RWPE2 (cell line): Measurements from ENCODE around the gene G6PC3.
"Not testable (repeated sequence)": the region's sequence is repeated elsewhere in the genome, so short reads cannot be mapped to it uniquely, and the experiment has no call there.

Source experiments
- ATAC-seq: fragments of 200-7000 bp; cut with Tn5 transposase; 3 replicates; pipeline ENCODE4 v1.9.1; 2021; ENCODE audit warnings: low read depth
- DNase-seq: peaks from one replicate; pipeline ENCODE4 v3.0.0-alpha.2; 2020; ENCODE audit warnings: low spot score
- H3K27ac ChIP-seq: fragments of 450-650 bp; 2 replicates; pipeline ENCODE4 v1.5.1; 2017; ENCODE audit warnings: mild to moderate bottlenecking; ENCODE audit not compliant: poor library complexity, severe bottlenecking
- H3K27me3 ChIP-seq: fragments of 250-450 bp; sonication (Bioruptor Pico); 2 replicates; pipeline ENCODE4 v1.5.1; 2021; ENCODE audit warnings: mild to moderate bottlenecking, moderate library complexity; ENCODE audit not compliant: insufficient read depth, poor library complexity, severe bottlenecking
- H3K36me3 ChIP-seq: fragments of 250-450 bp; sonication (Bioruptor Pico); 2 replicates; pipeline ENCODE4 v1.5.1; 2020; ENCODE audit warnings: low read depth, mild to moderate bottlenecking, moderate library complexity
- H3K4me1 ChIP-seq: fragments of 250-450 bp; sonication (Bioruptor Pico); 2 replicates; pipeline ENCODE4 v1.5.1; 2021; ENCODE audit warnings: mild to moderate bottlenecking, moderate library complexity; ENCODE audit not compliant: insufficient read depth, poor library complexity, severe bottlenecking
- H3K4me3 ChIP-seq: fragments of 250-450 bp; sonication (Bioruptor Pico); 2 replicates; pipeline ENCODE4 v1.5.1; 2021; ENCODE audit warnings: mild to moderate bottlenecking, moderate library complexity; ENCODE audit not compliant: severe bottlenecking
- H3K9me3 ChIP-seq: fragments of 250-450 bp; sonication (Bioruptor Pico); 2 replicates; pipeline ENCODE4 v1.5.1; 2021; ENCODE audit warnings: mild to moderate bottlenecking, moderate library complexity; ENCODE audit not compliant: severe bottlenecking
- CTCF ChIP-seq: fragments of 450-650 bp; IDR thresholded peaks from one replicate; pipeline ENCODE4 v1.5.1; 2017; ENCODE audit warnings: mild to moderate bottlenecking, moderate library complexity; ENCODE audit not compliant: poor library complexity, severe bottlenecking

Gene G6PC3

GRCh38 chr17:44024853-44025252 lies 45.7 kb upstream of the G6PC3 start:
- H3K27me3 ChIP-seq = no peaks in the 10 kb centered on the region
- no peak for ATAC-seq
- H3K4me1 ChIP-seq = no peaks in the 10 kb centered on the region
- H3K4me3 ChIP-seq = no peak overlapping the region
- H3K27ac ChIP-seq = no peak overlapping the region
- DNase-seq = no peak
- TF ChIP-seq CTCF = no peak
- H3K36me3 ChIP-seq = peaks cover 30% of the 10 kb centered on the region
- H3K9me3 ChIP-seq = no peaks in the 10 kb centered on the region

GRCh38 chr17:44029736-44030135 lies 40.8 kb upstream of the G6PC3 start:
- H3K9me3 ChIP-seq = no peaks in the 10 kb centered on the region
- ATAC-seq (no peak), DNase-seq (no peak)
- H3K36me3 ChIP-seq = peaks cover 68% of the 10 kb centered on the region
- H3K27ac ChIP-seq = no peak overlapping the region
- no peaks in the 10 kb centered on the region for H3K4me1 ChIP-seq
- no peak for TF ChIP-seq CTCF
- no peaks in the 10 kb centered on the region for H3K27me3 ChIP-seq
- H3K4me3 ChIP-seq = no peak overlapping the region

- H3K27ac ChIP-seq = no peak overlapping the region
- H3K27me3 ChIP-seq = no peaks in the 10 kb centered on the region
- DNase-seq = no peak
- no peaks in the 10 kb centered on the region for H3K9me3 ChIP-seq
- H3K36me3 ChIP-seq = peaks cover 63% of the 10 kb centered on the region
- TF ChIP-seq CTCF = no peak
- no peak overlapping the region for H3K4me3 ChIP-seq
- H3K4me1 ChIP-seq = no peaks in the 10 kb centered on the region
- no peak for ATAC-seq
Observed at GRCh38 chr17:44030482-44030881, 40.1 kb upstream of the G6PC3 start.

- H3K27me3 ChIP-seq = no peaks in the 10 kb centered on the region
- H3K36me3 ChIP-seq = peaks cover 75% of the 10 kb centered on the region
- H3K4me3 ChIP-seq = no peak overlapping the region
- H3K27ac ChIP-seq = no peak overlapping the region
- no peaks in the 10 kb centered on the region for H3K4me1 ChIP-seq
- TF ChIP-seq CTCF = no peak
- ATAC-seq (no peak), DNase-seq (no peak)
- no peaks in the 10 kb centered on the region for H3K9me3 ChIP-seq
Observed at GRCh38 chr17:44033861-44034408, 36.6 kb upstream of the G6PC3 start.

GRCh38 chr17:44034688-44035087 lies 35.8 kb upstream of the G6PC3 start:
- H3K9me3 ChIP-seq, H3K4me3 ChIP-seq, H3K27me3 ChIP-seq, ATAC-seq, H3K4me1 ChIP-seq, DNase-seq, H3K27ac ChIP-seq: not testable (repeated sequence)
- H3K36me3 ChIP-seq = peaks cover 81% of the 10 kb centered on the region
